Cardiac septum (tissue), 1 donor: Measurements from ENCODE around the gene SNRPA1. TPM values are rescaled to one million over a fixed set of nuclear protein-coding genes. Genes with fewer than 3 reads are reported as not detected.

Experiments
- DNase-seq: peaks from one replicate; pipeline ENCODE4 v3.0.0-alpha.2; 2020; ENCODE audit warnings: low spot score
- intact Hi-C: fragments of 100-400 bp; cut with DNase I; formaldehyde crosslinking; loops from one replicate; pipeline ENCODE4 v1.14.0; 2022
- total RNA-seq: library from RNA; stranded (reverse); fragmentation: NEBNext Ultra II Directional; extraction: Animal tissue kit (Norgen Biotek cat#: 25700); gene quantifications from one replicate; pipeline ENCODE4 v1.2.1, GENCODE V29; 2021
- donor health status: DM: no; HTN: no; CAD: no.

The SNRPA1 gene
- total RNA-seq, 1 donor from 2014 or later = 26.0 TPM

DNA sequence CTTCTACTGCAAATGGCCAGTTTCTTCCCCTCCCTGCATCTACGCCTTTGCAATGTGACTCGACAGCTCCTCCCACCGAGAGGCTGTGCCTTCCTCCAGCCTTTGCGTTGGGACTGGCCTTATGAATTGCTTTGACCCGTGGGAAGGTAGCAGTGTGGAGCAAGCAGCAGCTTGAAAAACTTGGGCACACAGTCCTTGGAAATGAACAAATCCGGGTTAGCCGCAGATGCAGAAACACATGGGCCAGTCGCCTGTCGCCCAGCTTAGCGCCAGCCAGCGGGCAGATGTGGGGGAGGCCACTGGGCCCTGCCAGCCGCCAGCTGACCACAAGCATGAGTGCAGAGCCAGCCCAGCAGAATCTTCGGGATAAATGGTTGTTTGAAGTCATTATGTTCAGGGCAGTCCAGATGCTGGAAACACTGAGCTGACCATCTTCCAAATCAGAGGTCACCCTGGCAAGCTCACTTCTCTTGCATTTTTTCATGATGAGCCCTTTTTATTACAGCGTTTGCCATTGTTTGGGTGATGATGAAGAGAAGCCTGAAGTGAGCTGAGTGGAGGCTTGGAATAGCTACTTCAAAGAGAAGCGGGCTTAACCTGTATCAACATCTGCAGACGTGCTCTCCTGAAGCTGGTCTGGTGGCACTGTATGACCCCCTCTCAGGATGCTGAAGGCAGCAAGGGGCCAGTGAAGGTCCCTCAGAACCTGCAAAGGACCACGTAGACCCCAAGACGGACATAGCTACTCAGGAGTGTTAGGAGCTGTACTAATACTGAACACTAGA, 27.5 kb downstream of the SNRPA1 start:
- intact Hi-C loops = no loop called here
- DNase-seq = no peak

- intact Hi-C loops = no loop called here
- no peak for DNase-seq
Measured at GRCh38 chr15:101266787-101267186, 28.3 kb downstream of the SNRPA1 start.

- intact Hi-C loops = no loop called here
- no peak for DNase-seq
Measured at GRCh38 chr15:101266034-101266433, 29.0 kb downstream of the SNRPA1 start.

GRCh38 chr15:101264911-101265641, 30.0 kb downstream of the SNRPA1 start:
- intact Hi-C loops = no loop called here
- no peak for DNase-seq

GRCh38 chr15:101264011-101264410, 31.0 kb downstream of the SNRPA1 start:
- intact Hi-C loops = no loop called here
- no peak for DNase-seq

GRCh38 chr15:101262551-101262950, 32.5 kb downstream of the SNRPA1 start:
- no peak for DNase-seq
- intact Hi-C loops = no loop called here

DNA sequence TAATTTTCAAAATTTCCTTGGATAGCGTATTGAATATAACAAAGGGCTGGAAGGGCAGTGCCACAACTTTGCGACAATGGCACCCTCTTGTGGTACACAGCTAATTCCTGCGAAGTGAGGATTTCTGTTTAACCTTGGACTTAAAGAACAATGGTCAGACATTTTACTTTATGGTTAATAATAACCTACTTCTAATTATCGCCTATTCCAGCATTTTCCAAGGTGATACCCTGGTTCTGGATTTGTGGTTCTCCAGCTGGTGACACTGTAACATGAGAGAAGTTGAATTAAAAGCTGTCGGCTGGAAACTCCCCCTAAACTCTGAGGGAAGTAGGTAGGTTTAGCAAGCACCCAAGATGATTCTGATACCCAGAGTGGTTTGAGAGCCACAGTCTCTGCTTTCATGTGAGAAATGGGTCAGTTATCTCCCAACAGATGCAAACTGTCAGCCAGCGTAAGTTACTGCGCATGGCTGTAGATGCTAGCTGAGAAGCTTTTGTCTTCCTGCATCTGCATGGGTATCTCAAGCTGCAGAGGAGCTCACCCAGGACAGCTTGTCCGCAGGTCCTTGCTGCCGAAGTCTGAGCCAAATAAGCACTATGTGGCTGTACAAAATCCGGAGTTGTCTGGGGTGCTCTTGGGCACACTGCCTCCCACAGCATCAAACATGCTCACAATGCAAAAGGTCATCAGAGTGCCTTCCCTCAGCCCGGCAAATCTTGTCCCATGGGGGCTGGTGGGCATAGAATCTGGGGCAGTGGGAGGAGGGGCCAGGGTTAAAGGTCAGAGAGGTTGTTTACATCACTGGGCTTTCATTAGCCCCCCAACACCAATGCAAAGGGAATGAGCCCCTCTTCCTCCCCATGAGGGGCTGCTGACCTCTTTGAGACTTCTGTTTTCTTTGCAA, 36.6 kb downstream of the SNRPA1 start:
- intact Hi-C loops = loop anchor here (1.0 to 10.0 kb wide), 3 partner anchors 170 to 344 kb away; partner anchors contain the start of gene LRRK1
- no peak for DNase-seq

DNA sequence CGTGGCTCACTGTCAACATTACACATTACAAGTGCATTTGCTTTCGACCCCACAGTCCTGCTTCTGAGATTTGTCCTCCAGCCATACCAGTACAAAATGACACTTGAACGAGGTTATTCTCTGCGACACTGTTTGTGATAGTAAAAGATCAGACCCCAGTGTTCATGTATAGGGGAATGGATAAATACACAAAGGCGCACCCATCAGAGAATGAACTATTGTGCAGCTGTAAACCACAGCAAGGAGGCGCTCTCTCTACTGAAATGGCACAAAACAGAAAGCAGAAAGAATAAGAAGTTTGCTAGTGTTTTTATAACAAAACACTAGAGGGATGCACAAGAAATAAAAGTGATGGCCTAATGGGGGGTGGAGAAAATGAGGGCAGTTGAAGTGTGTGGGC, 38.3 kb downstream of the SNRPA1 start:
- no peak for DNase-seq
- intact Hi-C loops = loop anchor here (10.0 kb wide), 1 partner anchor 342 kb away; the partner anchor contains the start of gene LRRK1

DNA sequence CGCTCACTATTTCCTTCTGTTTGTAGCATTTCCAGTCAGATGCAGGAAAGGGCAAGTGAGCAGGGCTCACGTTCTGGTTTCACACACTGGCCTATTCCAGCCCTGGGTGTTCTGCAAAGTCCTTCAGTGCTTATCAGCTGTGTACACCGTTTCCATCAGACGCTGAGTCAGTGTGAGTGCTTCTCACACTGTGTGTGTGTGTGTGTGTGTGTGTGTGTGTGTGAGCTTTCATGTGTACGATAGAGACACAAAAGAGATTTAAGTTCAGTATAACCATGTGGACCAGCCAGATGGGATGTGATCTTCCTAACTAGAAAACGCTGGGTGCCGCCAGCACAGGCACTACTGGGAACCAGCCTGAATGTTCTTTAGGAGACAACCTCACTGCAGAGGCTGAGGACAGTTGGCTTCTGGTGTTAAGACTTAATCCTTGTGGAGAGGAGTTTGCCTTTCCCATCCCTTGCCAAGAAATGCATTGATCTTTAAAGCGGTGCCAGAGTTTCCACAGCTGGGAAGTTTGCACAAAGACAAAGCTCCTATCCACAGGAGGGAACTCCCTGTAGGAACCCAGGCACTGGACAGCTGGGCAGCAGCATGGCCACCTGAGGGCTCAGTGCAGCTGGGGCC, 39.3 kb downstream of the SNRPA1 start:
- DNase-seq = no peak
- intact Hi-C loops = loop anchor here (2.0 to 10.0 kb wide), 2 partner anchors 135 to 341 kb away; partner anchors contain the start of gene LRRK1

DNA sequence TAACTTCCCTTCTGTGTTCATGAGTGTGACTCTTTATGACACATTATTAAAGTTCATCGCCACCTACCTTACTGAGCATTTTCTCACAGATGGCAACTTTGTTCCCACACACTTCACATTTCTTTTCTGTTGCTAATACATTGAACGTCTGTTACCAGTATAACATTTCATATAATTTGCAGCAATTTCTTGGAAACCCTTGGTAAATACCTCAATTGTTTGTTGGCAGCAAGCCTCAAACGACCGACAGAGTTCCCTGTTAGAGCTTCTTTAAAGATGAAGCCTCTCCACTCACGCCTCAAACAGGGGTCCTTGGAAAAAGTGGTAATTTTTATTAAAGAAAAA, 40.0 kb downstream of the SNRPA1 start:
- intact Hi-C loops = loop anchor here (2.0 to 10.0 kb wide), 2 partner anchors 134 to 340 kb away; partner anchors contain the start of gene LRRK1
- DNase-seq = no peak

GRCh38 chr15:101254157-101255050, 40.6 kb downstream of the SNRPA1 start:
- no peak for DNase-seq
- intact Hi-C loops = loop anchor here (2.0 to 10.0 kb wide), 3 partner anchors 52 to 340 kb away; partner anchors contain the start of gene LRRK1

GRCh38 chr15:101252836-101253235, 42.2 kb downstream of the SNRPA1 start:
- DNase-seq = no peak
- intact Hi-C loops = loop anchor here (5.0 to 10.0 kb wide), 2 partner anchors 51 to 338 kb away; partner anchors contain the start of gene LRRK1

- DNase-seq = peak; percentile 97
- intact Hi-C loops = loop anchor here (5.0 to 10.0 kb wide), 2 partner anchors 50 to 337 kb away; partner anchors contain the start of gene LRRK1
Measured at GRCh38 chr15:101251830-101252820, 42.9 kb downstream of the SNRPA1 start, which contains the start of gene CHSY1. CHSY1 (minus strand) TSS chr15:101252048; CDS start chr15:101251456, 592 bp downstream.

- no peak for DNase-seq
- intact Hi-C loops = loop anchor here (5.0 to 10.0 kb wide), 2 partner anchors 49 to 336 kb away; partner anchors contain the start of gene LRRK1
Measured at GRCh38 chr15:101250873-101251829, 43.9 kb downstream of the SNRPA1 start.

DNA sequence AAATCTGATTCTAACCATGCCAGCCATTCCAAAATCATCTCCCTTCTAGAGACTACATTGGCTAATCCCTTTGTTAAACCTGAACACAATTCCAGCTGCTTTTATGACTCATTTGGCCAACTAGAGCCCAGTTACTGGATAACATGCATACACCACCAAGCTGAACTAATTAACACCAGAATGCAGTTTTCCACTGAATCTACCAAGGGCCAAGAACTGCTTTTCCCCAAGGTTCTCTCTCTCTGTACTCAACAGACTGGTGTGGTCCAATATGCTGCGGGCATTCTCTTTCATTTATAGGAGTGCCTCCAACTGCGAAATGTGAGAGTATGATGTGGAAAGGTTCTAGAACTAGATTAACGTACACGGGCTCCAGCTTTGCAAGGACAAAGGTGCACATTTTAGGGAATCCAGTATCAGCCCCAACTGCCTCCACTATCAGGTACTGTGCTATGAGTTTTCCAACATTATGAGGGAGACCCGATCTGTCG, 44.7 kb downstream of the SNRPA1 start:
- intact Hi-C loops = loop anchor here (5.0 to 10.0 kb wide), 2 partner anchors 48 to 336 kb away; partner anchors contain the start of gene LRRK1
- no peak for DNase-seq
